HEK293T (cell line): ENCODE data around the gene SHANK2.
A peak's percentile ranks its signal among the peaks of the same experiment; 100 is the strongest.
"Not testable (repeated sequence)": the region's sequence is repeated elsewhere in the genome, so short reads cannot be mapped to it uniquely, and the experiment has no call there.

Experiments
- CTCF ChIA-PET: fragments of 350-600 bp; formaldehyde crosslinking; extraction: SDS; loops from one replicate; lab custom pipeline; 2021; ENCODE audit warnings: antibody characterized with exemption, inconsistent platforms; lab: Yijun Ruan, JAX
- POLR2A ChIA-PET: fragments of 350-600 bp; formaldehyde crosslinking; extraction: SDS; loops from one replicate; lab custom pipeline; 2020; ENCODE audit warnings: antibody characterized with exemption, inconsistent platforms; lab: Yijun Ruan, JAX
- DNase-seq: peaks from one replicate; pipeline ENCODE4 v3.0.0; 2012; ENCODE audit warnings: mixed read lengths; ENCODE audit errors: extremely low spot score
- ARNT ChIP-seq: fragments of 450-650 bp; IDR thresholded peaks from 2 replicates; pipeline ENCODE4 v1.6.1; 2017; ENCODE audit warnings: mild to moderate bottlenecking
- BHLHE40 ChIP-seq: fragments of 450-650 bp; IDR thresholded peaks from 2 replicates; pipeline ENCODE4 v1.6.1; 2016; ENCODE audit warnings: mild to moderate bottlenecking, moderate library complexity, borderline replicate concordance
- CTBP1 ChIP-seq: fragments of 450-650 bp; IDR thresholded peaks from 2 replicates; pipeline ENCODE4 v1.6.1; 2016; ENCODE audit warnings: borderline replicate concordance
- ELF4 ChIP-seq: fragments of 450-650 bp; IDR thresholded peaks from 2 replicates; pipeline ENCODE4 v1.6.1; 2017; ENCODE audit warnings: antibody characterized with exemption
- FOXA1 ChIP-seq: fragments of 450-650 bp; IDR thresholded peaks from 2 replicates; pipeline ENCODE4 v1.6.1; 2016; ENCODE audit warnings: mild to moderate bottlenecking
- FOXK2 ChIP-seq: fragments of 450-650 bp; IDR thresholded peaks from 2 replicates; pipeline ENCODE4 v1.6.1; 2016; ENCODE audit warnings: mild to moderate bottlenecking
- FOXM1 ChIP-seq: fragments of 450-650 bp; IDR thresholded peaks from 2 replicates; pipeline ENCODE4 v1.6.1; 2017; ENCODE audit warnings: mild to moderate bottlenecking, borderline replicate concordance
- HDGF ChIP-seq: fragments of 450-650 bp; IDR thresholded peaks from 2 replicates; pipeline ENCODE4 v1.6.1; 2017; ENCODE audit warnings: antibody characterized with exemption, borderline replicate concordance
- L3MBTL2 ChIP-seq: fragments of 450-650 bp; conservative IDR thresholded peaks from 2 replicates; pipeline ENCODE4 v1.6.1; 2016; ENCODE audit warnings: mild to moderate bottlenecking
- LEF1 ChIP-seq: fragments of 450-650 bp; IDR thresholded peaks from 2 replicates; pipeline ENCODE4 v1.6.1; 2017; ENCODE audit warnings: mild to moderate bottlenecking, borderline replicate concordance
- NFRKB ChIP-seq: fragments of 450-650 bp; IDR thresholded peaks from 2 replicates; pipeline ENCODE4 v1.6.1; 2016; ENCODE audit warnings: mild to moderate bottlenecking, moderate library complexity
- SP1 ChIP-seq: fragments of 450-650 bp; IDR thresholded peaks from 2 replicates; pipeline ENCODE4 v1.6.1; 2017
- SUZ12 ChIP-seq: fragments of 450-650 bp; IDR thresholded peaks from 2 replicates; pipeline ENCODE4 v1.6.1; 2016; ENCODE audit warnings: mild to moderate bottlenecking
- TARDBP ChIP-seq: fragments of 450-650 bp; IDR thresholded peaks from 2 replicates; pipeline ENCODE4 v1.6.1; 2016
- ZNF384 ChIP-seq: fragments of 450-650 bp; IDR thresholded peaks from 2 replicates; pipeline ENCODE4 v1.6.1; 2016
- TF ChIP-seq, protein P1 (sequence below): fragments of 450-650 bp; IDR thresholded peaks from 2 replicates; pipeline ENCODE4 v1.6.1; 2016

The SHANK2 gene

DNA sequence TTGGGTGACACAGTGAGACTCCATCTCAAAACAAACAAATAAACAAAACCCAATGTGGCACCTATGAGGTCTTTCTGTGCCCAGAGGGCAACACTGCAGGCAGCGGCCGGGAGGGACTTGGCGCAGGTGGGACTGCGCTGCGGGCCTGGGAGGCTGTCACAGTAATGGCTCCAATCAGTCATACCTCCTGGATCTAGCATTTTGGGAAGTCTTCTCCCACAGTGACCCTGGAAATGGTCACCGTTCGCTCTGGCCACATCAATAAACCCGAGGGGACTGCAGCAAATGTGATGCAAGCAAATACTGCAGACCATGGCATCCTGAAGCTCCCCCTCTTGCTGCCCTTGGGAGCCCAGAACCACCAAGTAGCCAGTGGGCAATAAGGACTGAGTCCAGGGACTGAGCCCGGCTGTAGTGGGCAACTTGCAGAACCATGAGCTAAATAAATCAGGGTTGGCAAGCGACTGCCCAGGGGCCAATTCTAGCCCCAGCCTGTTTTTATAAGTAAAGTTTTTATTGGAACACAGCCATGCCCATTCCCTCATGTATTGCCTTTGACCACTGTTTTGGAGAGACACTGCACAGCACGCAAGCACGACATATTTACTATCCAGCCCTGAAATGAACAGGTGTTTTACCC is 15.4 kb downstream of the SHANK2 start:
- DNase-seq: no peak
- POLR2A ChIA-PET: no interaction called here
- TF ChIP-seq TARDBP: no peak
- TF ChIP-seq BHLHE40: no peak
- no peak for TF ChIP-seq ELF4
- TF ChIP-seq ARNT: no peak
- TF ChIP-seq FOXK2: no peak
- no peak for TF ChIP-seq ZNF384
- no peak for TF ChIP-seq L3MBTL2
- no peak for TF ChIP-seq LEF1
- TF ChIP-seq FOXA1: no peak
- no peak for TF ChIP-seq NFRKB
- TF ChIP-seq FOXM1: no peak
- TF ChIP-seq SUZ12: no peak
- no peak for TF ChIP-seq CTBP1
- TF ChIP-seq, protein P1, sequence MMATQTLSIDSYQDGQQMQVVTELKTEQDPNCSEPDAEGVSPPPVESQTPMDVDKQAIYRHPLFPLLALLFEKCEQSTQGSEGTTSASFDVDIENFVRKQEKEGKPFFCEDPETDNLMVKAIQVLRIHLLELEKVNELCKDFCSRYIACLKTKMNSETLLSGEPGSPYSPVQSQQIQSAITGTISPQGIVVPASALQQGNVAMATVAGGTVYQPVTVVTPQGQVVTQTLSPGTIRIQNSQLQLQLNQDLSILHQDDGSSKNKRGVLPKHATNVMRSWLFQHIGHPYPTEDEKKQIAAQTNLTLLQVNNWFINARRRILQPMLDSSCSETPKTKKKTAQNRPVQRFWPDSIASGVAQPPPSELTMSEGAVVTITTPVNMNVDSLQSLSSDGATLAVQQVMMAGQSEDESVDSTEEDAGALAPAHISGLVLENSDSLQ: no peak
- no peak for TF ChIP-seq HDGF
- CTCF ChIA-PET: no interaction called here

DNA sequence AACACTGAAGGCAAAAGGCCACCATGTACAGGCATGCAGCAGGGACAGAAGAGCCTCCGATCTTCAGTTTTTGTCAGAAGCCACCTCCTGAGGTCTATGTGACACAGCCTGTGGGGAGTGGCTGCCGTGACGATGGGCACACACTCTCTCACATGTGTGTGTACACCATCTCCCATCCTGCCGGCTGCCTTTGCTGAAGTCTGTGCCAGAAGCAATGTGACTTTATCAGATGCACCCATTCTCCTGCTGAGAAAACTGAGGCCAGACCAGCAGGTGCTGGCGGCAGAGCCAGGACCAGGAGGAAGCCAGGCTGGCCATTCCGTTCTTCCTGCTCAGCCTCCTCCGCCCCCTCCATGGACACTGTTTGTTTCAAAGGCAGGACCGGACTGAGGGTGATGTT is 16.7 kb downstream of the SHANK2 start:
- TF ChIP-seq, protein P1: no peak
- no peak for TF ChIP-seq NFRKB
- TF ChIP-seq FOXA1: no peak
- no peak for TF ChIP-seq L3MBTL2
- no peak for TF ChIP-seq ZNF384
- TF ChIP-seq BHLHE40: no peak
- no peak for TF ChIP-seq LEF1
- TF ChIP-seq TARDBP: no peak
- TF ChIP-seq ELF4: no peak
- TF ChIP-seq ARNT: no peak
- TF ChIP-seq CTBP1: no peak
- CTCF ChIA-PET: no interaction called here
- POLR2A ChIA-PET: no interaction called here
- no peak for DNase-seq

DNA sequence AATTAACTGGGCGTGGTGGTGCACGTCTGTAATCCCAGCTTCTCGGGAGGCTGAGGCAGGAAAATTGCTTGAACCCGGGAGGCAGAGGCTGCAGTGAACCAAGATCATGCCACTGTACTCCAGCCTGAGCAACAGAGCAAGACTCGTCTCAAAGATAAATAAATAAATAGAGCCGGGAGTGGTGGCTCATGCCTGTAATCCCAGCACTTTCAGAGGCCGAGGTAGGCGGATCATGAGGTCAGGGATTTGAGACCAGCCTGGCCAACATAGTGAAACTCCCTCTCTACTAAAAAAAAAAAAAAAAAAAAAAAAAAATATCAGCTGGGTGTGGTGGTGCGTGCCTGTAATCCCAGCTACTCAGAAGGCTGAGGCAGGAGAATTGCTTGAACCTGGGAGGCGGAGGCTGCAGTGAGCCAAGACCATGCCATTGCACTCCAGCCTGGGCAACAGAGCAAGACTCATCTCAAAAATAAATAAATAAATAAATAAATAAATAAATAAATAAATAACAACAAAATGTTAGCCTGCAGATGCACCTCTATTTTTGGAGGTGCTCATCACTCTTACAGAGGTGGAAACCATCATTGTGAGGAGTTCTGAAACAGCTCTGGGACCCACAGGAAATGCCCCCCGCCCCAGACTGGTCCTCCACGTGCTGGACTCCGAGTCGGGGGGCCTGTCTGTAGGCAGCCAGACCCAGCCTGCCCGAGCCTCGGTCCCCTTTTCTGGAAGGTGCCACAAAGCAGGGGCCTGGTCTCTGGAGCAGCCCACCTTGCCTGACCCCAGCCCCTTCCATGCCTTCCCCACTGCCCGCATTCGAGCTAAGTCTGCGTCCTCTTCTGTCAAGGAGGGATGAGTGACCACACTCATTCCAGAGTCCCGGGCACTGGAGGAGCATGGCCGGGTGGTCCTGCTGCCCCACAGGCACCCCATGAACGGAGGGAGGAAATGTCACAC is 18.2 kb downstream of the SHANK2 start:
- POLR2A ChIA-PET, DNase-seq, CTCF ChIA-PET: not testable (repeated sequence)
- peak; percentile 61 for TF ChIP-seq ZNF384

DNA sequence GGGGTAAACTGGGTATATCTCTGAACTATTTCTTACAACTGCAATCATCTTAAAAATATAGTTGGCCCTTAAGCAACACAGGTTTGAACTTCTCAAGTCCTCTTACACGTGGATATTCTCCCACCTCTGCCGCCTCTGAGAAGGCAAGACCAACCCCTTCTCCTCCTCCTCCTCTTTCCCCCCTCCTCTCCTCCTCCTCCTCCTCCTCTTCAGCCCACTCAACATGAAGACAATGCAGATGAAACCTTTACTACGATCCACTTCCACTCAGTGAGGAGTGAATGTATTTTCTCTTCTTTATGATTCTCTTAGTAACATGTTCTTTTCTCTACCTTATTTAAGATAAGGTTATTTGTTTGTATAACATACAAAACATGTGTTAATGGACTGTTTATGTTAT is 20.0 kb downstream of the SHANK2 start:
- POLR2A ChIA-PET: no interaction called here
- DNase-seq: no peak
- CTCF ChIA-PET: no interaction called here
- TF ChIP-seq, protein P1: no peak
- TF ChIP-seq HDGF (no peak), FOXA1 (no peak), ARNT (no peak), CTBP1 (no peak), BHLHE40 (no peak), FOXM1 (no peak), FOXK2 (no peak), TARDBP (no peak), ELF4 (no peak), SUZ12 (no peak), ZNF384 (no peak), L3MBTL2 (no peak), NFRKB (no peak), SP1 (no peak), LEF1 (no peak)

DNA sequence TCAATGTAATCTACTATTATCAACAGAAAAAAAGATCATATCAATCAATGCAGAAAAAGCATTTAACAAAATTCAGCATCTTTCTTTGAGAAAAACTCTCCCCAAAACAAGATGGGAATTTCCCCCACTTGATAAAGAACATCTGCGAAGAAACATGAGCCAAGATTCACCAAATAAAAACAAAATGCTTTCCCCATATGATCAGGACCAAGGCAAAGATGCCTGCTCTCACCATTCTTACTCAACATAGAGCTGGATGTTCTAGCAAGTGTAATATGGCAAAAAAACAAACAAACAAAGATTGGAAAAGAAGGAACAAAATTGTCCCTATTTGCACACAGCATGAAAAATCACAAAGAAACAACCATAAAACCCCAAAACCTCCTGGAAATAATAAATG is 23.4 kb downstream of the SHANK2 start:
- CTCF ChIA-PET: no interaction called here
- TF ChIP-seq NFRKB (no peak), LEF1 (no peak), ZNF384 (no peak), BHLHE40 (no peak), TARDBP (no peak), SUZ12 (no peak), SP1 (no peak), CTBP1 (no peak), FOXK2 (no peak), ELF4 (no peak), HDGF (no peak), FOXM1 (no peak), ARNT (no peak)
- TF ChIP-seq, protein P1: no peak
- POLR2A ChIA-PET: no interaction called here
- no peak for DNase-seq
